Adipose tissue (tissue), 3 donors: ENCODE data around the gene PDZK1IP1. TPM values are rescaled to one million over a fixed set of nuclear protein-coding genes. Genes with fewer than 3 reads are reported as not detected.
"Not testable (repeated sequence)": the region's sequence is repeated elsewhere in the genome, so short reads cannot be mapped to it uniquely, and the experiment has no call there.

Source experiments
- H3K27ac ChIP-seq: one replicate; pipeline ENCODE4 v1.5.1; 2013; ENCODE audit warnings: low read depth, low read length
- WGBS, 3 donors: extraction: QIAGEN DNeasy Blood & Tissue Kit; methylation state at CpG; one replicate each; pipeline ENCODE4 v1.1.7; 2013; 5-methylcytosine and 5-hydroxymethylcytosine counted together
- polyA plus RNA-seq, 3 donors: library from polyadenylated mRNA; stranded (reverse); fragments of 200-250 nt; gene quantifications; one replicate each; pipeline ENCODE4 v1.2.3, GENCODE V29; 2013
- donor health status: healthy with polysubstance abuse.
- donor health status: Bipolar disorder and iron deficiency.
- donor health status: healthy.

PDZK1IP1 gene
- polyA plus RNA-seq, 3 donors: 9.1 to 34.6 (median 11.0) TPM

GRCh38 chr1:47208374-47208850, 18.6 kb upstream of the PDZK1IP1 start:
- WGBS, 3 donors: 45 to 71% (median 65%) methylated on average over 11 of the region's 11 CpGs
- H3K27ac ChIP-seq: no peak overlapping the region

GRCh38 chr1:47207803-47208373, 18.1 kb upstream of the PDZK1IP1 start:
- 57 to 75% (median 69%) methylated on average over 8 of the region's 8 CpGs for WGBS, 3 donors
- no peak overlapping the region for H3K27ac ChIP-seq

- no peak overlapping the region for H3K27ac ChIP-seq
- WGBS, 3 donors: 79 to 94% (median 91%) methylated on average over 5 of the region's 5 CpGs
These were observed 16.1 kb upstream of the PDZK1IP1 start for GRCh38 chr1:47205918-47206317.

- WGBS, 3 donors: 15 to 67% (median 39%) methylated on average over 2 of the region's 2 CpGs
- not testable (repeated sequence) for H3K27ac ChIP-seq
These were observed 13.7 kb upstream of the PDZK1IP1 start for GRCh38 chr1:47203504-47203903.

- H3K27ac ChIP-seq: no peak overlapping the region
- WGBS, 3 donors: 39 to 50% (median 47%) methylated on average over 4 of the region's 4 CpGs
These were observed 11.3 kb upstream of the PDZK1IP1 start for GRCh38 chr1:47201179-47201578.

- 72 to 83% (median 75%) methylated on average over 4 of the region's 4 CpGs for WGBS, 3 donors
These were observed 8.4 kb upstream of the PDZK1IP1 start for GRCh38 chr1:47198214-47198613.

GRCh38 chr1:47196622-47197021, 6.8 kb upstream of the PDZK1IP1 start:
- 40 to 62% (median 47%) methylated on average over 3 of the region's 3 CpGs for WGBS, 3 donors
- no peak overlapping the region for H3K27ac ChIP-seq

More at GRCh38 chr1:47198214-47198613, 8.4 kb upstream of the PDZK1IP1 start:
- H3K27ac ChIP-seq: no peak overlapping the region

GRCh38 chr1:47195981-47196380, 6.1 kb upstream of the PDZK1IP1 start:
- H3K27ac ChIP-seq: not testable (repeated sequence)
- 81 to 89% (median 89%) methylated on average over 9 of the region's 9 CpGs for WGBS, 3 donors

GRCh38 chr1:47194311-47194710, 4.5 kb upstream of the PDZK1IP1 start:
- H3K27ac ChIP-seq: no peak overlapping the region

- not testable (repeated sequence) for H3K27ac ChIP-seq
- 83 to 91% (median 85%) methylated on average over 10 of the region's 10 CpGs for WGBS, 3 donors
These were observed 3.7 kb upstream of the PDZK1IP1 start for GRCh38 chr1:47193496-47193895.

GRCh38 chr1:47192458-47193384, 2.9 kb upstream of the PDZK1IP1 start:
- H3K27ac ChIP-seq: no peak overlapping the region
- 7 to 12% (median 12%) methylated on average over 8 to 10 of the region's 10 CpGs for WGBS, 3 donors

- 72 to 82% (median 75%) methylated on average over 3 to 4 of the region's 4 CpGs for WGBS, 3 donors
- no peak overlapping the region for H3K27ac ChIP-seq
These were observed 2.2 kb upstream of the PDZK1IP1 start for GRCh38 chr1:47191940-47192457.

- WGBS, 3 donors: 92 to 95% (median 94%) methylated on average over 6 of the region's 6 CpGs
- no peak overlapping the region for H3K27ac ChIP-seq
These were observed 1.0 kb upstream of the PDZK1IP1 start for GRCh38 chr1:47190857-47191256.

- WGBS, 3 donors: 41 to 63% (median 46%) methylated on average over 5 of the region's 5 CpGs
- no peak overlapping the region for H3K27ac ChIP-seq
These were observed 646 bp upstream of the PDZK1IP1 start for GRCh38 chr1:47190509-47190855.

- WGBS, 3 donors: 64 to 80% (median 79%) methylated on average over 7 of the region's 7 CpGs
These were observed 748 bp downstream of the PDZK1IP1 start for GRCh38 chr1:47188791-47189785.

GRCh38 chr1:47187926-47188250, 1.9 kb downstream of the PDZK1IP1 start:
- no peak overlapping the region for H3K27ac ChIP-seq
- WGBS, 3 donors: 83 to 89% (median 88%) methylated on average over 2 of the region's 2 CpGs

More at GRCh38 chr1:47188791-47189785, 748 bp downstream of the PDZK1IP1 start:
- peak overlapping the region; percentile 28 for H3K27ac ChIP-seq

GRCh38 chr1:47187231-47187925, 2.5 kb downstream of the PDZK1IP1 start:
- 84 to 90% (median 89%) methylated on average over 10 to 12 of the region's 12 CpGs for WGBS, 3 donors
- no peak overlapping the region for H3K27ac ChIP-seq
